ENCODE results near the gene LMO7. TPM values are rescaled to one million over a fixed set of nuclear protein-coding genes. Genes with fewer than 3 reads are reported as not detected.

The LMO7 gene
- total RNA-seq, 1 experiment from 2014 or later: 11.8 TPM

DNA sequence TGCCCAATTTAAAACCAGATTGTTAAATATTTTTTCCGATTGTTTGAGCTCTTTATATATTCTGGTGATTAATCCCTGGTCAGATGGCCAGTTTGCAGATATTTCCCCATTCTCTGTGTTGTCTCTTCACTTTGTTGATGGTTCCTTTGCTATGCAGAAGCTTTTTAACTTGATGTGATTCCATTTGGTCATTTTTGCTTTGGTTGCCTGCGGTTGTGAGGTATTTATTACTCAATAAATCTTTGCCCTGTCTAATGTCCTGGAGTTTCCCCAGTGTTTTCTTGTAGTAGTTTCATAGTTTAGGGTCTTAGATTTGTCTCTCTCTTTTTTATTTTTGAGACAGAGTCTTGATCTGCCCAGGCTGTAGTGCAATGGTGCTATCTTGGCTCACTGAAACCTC lies 23.8 kb upstream of the LMO7 start:
- intact Hi-C loops (cut with micrococcal nuclease; ENCODE audit: unreplicated experiment) (no loop called here), in situ Hi-C loops (cut with HindIII; ENCODE audit: low pct_unique_long_range_greater_than_20kb, low sequenced_read_pairs) (no loop called here)
- DNase-seq (ENCODE audit: low read depth, low spot score) (no peak), ATAC-seq (no peak)
- H3K4me3 ChIP-seq (ENCODE audit: low read depth in 2 of 2, low read length in 2 of 2): no peak overlapping the region
- ChIA-PET POLR2A (no interaction called here), CTCF (no interaction called here)
- H3K9me3 ChIP-seq (ENCODE audit: control insufficient read depth, insufficient read depth, low read depth, low read length): no peaks in the 10 kb centered on the region
- no peaks in the 10 kb centered on the region for H3K4me1 ChIP-seq (ENCODE audit: control insufficient read depth, insufficient read depth, low read length)
- TF ChIP-seq TCF7L2 (IDR thresholded peaks at IDR 0.05; ENCODE audit: low read depth, low read length): no peak
- TF ChIP-seq, protein P1, sequence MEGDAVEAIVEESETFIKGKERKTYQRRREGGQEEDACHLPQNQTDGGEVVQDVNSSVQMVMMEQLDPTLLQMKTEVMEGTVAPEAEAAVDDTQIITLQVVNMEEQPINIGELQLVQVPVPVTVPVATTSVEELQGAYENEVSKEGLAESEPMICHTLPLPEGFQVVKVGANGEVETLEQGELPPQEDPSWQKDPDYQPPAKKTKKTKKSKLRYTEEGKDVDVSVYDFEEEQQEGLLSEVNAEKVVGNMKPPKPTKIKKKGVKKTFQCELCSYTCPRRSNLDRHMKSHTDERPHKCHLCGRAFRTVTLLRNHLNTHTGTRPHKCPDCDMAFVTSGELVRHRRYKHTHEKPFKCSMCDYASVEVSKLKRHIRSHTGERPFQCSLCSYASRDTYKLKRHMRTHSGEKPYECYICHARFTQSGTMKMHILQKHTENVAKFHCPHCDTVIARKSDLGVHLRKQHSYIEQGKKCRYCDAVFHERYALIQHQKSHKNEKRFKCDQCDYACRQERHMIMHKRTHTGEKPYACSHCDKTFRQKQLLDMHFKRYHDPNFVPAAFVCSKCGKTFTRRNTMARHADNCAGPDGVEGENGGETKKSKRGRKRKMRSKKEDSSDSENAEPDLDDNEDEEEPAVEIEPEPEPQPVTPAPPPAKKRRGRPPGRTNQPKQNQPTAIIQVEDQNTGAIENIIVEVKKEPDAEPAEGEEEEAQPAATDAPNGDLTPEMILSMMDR (IDR thresholded peaks at IDR 0.05): no peak
- TF ChIP-seq, protein P2, sequence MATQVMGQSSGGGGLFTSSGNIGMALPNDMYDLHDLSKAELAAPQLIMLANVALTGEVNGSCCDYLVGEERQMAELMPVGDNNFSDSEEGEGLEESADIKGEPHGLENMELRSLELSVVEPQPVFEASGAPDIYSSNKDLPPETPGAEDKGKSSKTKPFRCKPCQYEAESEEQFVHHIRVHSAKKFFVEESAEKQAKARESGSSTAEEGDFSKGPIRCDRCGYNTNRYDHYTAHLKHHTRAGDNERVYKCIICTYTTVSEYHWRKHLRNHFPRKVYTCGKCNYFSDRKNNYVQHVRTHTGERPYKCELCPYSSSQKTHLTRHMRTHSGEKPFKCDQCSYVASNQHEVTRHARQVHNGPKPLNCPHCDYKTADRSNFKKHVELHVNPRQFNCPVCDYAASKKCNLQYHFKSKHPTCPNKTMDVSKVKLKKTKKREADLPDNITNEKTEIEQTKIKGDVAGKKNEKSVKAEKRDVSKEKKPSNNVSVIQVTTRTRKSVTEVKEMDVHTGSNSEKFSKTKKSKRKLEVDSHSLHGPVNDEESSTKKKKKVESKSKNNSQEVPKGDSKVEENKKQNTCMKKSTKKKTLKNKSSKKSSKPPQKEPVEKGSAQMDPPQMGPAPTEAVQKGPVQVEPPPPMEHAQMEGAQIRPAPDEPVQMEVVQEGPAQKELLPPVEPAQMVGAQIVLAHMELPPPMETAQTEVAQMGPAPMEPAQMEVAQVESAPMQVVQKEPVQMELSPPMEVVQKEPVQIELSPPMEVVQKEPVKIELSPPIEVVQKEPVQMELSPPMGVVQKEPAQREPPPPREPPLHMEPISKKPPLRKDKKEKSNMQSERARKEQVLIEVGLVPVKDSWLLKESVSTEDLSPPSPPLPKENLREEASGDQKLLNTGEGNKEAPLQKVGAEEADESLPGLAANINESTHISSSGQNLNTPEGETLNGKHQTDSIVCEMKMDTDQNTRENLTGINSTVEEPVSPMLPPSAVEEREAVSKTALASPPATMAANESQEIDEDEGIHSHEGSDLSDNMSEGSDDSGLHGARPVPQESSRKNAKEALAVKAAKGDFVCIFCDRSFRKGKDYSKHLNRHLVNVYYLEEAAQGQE (IDR thresholded peaks at IDR 0.05; ENCODE audit: insufficient read depth in 1 of 2, low read depth in 2 of 2, low read length in 1 of 2): no peak
- BruUV-seq (replicated peaks): no TSS peak
- H3K27me3 ChIP-seq (ENCODE audit: control insufficient read depth, insufficient read depth, low read length): no peaks in the 10 kb centered on the region
- no peaks in the 10 kb centered on the region for H3K36me3 ChIP-seq (ENCODE audit: control insufficient read depth, insufficient read depth, low read length)
- no peak overlapping the region for H3K27ac ChIP-seq (ENCODE audit: low read length)

DNA sequence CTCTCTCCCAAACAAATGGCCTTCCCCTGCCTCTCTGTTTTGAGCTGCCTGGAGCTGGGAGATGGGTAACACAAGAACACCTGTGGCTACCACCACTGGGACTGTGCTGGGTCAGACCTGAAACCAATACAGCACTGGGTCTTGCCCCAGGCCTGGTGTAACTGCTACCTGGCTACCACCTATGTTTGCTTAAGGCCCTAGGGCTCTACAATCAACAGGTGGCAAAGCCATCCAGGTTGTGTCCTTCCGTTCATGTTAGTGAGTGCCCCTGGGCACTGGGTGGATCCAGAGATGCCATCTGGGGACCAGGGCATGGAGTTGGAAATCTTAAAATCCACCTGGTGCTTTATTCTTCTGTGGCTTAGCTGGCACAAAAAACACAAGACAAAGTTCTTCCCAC lies 18.9 kb upstream of the LMO7 start:
- Histone ChIP-seq H3K4me1 (ENCODE audit: control insufficient read depth, insufficient read depth, low read length) (no peaks in the 10 kb centered on the region), H3K9me3 (ENCODE audit: control insufficient read depth, insufficient read depth, low read depth, low read length) (no peaks in the 10 kb centered on the region), H3K36me3 (ENCODE audit: control insufficient read depth, insufficient read depth, low read length) (no peaks in the 10 kb centered on the region), H3K27ac (ENCODE audit: low read length) (no peak overlapping the region), H3K4me3 (ENCODE audit: low read depth in 2 of 2, low read length in 2 of 2) (no peak overlapping the region), H3K27me3 (ENCODE audit: control insufficient read depth, insufficient read depth, low read length) (no peaks in the 10 kb centered on the region)
- no peak for DNase-seq (ENCODE audit: low read depth, low spot score)
- ATAC-seq: no peak
- TF ChIP-seq SIN3A (IDR thresholded peaks at IDR 0.05; ENCODE audit: borderline replicate concordance, insufficient read depth, low read depth, low read length) (no peak), TCF7L2 (IDR thresholded peaks at IDR 0.05; ENCODE audit: low read depth, low read length) (no peak)
- TF ChIP-seq, protein P2 (IDR thresholded peaks at IDR 0.05; ENCODE audit: insufficient read depth in 1 of 2, low read depth in 2 of 2, low read length in 1 of 2): no peak
- in situ Hi-C loops (cut with HindIII; ENCODE audit: low pct_unique_long_range_greater_than_20kb, low sequenced_read_pairs): no loop called here
- ChIA-PET POLR2A (no interaction called here), CTCF (no interaction called here)
- intact Hi-C loops (cut with micrococcal nuclease; ENCODE audit: unreplicated experiment): no loop called here
- no TSS peak for BruUV-seq (replicated peaks)

All from Panc1 (cell line).